LNCAP (cell line): ENCODE data around the gene VGLL4.

Experiments used
- TF ChIP-seq, protein P1 (sequence below): fragments of 450-650 bp; IDR thresholded peaks from 2 replicates; pipeline ENCODE4 v1.5.1; 2017; ENCODE audit warnings: mild to moderate bottlenecking

VGLL4 gene

DNA sequence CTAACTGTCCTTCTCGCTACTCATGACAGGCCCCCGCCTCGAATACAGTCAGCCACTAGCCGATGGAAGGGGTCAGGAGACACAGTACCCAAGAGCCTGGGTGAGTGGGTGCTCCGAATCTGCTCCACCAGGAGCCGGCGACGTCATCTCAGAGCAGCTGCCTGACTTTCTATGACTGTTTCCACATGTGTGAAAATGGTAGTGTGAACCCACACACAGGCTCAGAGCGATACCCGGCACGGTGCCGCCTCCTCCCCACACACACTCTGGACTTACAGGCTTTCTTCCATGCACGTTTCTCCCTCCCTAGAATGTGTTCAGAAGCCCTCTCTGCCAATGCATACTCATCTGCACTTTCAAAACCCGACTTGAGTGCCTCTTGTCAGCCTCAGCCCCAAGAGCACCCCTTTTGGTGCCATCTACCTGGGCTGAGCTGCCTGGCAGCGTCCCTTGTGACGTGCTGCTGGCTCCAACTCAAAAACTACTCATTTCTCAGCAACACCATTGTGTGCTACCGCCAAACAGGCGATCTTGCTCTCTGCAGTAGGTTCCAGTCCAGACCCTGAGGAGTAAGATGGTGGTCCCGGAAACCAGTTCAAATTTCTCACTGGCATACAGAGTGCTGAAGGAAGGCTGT, 29.7 kb downstream of the VGLL4 start:
- TF ChIP-seq, protein P1, sequence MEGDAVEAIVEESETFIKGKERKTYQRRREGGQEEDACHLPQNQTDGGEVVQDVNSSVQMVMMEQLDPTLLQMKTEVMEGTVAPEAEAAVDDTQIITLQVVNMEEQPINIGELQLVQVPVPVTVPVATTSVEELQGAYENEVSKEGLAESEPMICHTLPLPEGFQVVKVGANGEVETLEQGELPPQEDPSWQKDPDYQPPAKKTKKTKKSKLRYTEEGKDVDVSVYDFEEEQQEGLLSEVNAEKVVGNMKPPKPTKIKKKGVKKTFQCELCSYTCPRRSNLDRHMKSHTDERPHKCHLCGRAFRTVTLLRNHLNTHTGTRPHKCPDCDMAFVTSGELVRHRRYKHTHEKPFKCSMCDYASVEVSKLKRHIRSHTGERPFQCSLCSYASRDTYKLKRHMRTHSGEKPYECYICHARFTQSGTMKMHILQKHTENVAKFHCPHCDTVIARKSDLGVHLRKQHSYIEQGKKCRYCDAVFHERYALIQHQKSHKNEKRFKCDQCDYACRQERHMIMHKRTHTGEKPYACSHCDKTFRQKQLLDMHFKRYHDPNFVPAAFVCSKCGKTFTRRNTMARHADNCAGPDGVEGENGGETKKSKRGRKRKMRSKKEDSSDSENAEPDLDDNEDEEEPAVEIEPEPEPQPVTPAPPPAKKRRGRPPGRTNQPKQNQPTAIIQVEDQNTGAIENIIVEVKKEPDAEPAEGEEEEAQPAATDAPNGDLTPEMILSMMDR: no peak

DNA sequence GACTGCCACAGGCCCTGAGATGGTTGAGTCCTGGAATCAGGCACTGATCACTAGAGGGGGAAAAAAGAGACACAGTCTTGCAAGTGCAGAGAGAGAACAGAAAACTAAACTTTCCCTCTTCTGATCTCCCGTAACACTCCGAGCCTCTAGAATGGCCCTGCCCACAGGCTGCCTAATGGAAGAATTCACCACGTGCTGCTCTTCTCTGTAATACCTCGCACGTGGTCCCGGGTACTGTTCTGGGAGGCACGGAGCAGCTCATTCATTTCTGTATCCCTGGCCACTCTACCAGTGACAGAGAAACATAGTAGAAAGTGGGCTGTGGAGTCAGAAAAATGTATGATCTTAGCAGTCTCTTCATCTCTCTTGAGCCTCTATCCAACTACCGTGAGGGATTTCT, 30.4 kb downstream of the VGLL4 start:
- TF ChIP-seq, protein P1: no peak

DNA sequence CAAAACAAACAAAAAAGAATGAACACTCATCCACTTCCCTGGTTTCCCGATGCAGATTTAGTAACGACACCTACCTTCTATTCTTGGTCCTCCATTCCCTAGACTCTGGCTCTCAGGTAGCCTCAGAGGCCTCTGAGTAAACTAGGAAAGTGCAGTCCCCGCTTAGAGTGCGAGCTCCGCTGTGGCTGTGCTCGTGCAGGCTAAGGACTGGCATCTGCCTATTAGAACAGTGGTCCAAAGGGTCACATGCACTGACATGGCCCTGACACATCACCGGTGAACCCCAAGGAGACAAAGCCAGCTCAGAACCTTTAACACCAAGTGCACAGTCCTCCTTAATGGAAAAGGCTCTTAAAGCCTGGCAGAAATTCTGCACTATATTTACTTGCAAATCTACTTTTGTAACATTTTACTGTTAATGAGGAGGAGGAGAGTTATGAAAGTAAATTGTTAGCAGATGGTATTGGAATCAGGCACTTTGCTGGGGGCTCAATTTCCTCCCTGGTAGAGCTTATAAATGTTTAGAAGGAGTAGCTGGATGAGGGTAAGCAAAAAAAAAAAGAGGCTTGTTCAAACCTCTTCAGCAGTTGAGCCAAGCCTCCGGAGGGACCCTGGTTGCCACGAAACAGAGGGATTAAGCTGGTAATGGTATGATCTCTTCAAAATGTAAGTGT, 31.1 kb downstream of the VGLL4 start:
- TF ChIP-seq, protein P1: no peak

DNA sequence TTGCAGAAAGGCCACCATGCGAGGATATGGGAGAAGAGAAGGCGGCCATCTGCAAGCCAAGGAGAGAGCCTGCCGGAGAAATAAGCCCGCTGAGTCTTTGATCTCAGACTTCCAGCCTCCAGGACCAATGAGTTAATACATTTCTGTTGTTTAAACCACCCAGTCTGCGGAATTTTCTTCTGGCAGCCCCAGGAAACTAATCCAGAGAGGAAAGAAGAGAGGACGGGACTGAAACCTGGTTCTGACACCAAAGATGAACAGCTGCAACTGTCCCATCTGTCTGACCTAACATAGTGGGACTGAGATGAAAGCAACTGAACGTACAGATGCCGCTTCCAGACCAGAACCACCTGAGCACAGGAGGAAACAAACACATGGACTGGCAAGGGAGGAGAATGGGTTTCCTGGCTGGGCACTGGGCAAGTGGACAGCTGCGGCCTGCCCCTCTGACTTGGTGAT, 32.3 kb downstream of the VGLL4 start:
- TF ChIP-seq, protein P1: no peak

DNA sequence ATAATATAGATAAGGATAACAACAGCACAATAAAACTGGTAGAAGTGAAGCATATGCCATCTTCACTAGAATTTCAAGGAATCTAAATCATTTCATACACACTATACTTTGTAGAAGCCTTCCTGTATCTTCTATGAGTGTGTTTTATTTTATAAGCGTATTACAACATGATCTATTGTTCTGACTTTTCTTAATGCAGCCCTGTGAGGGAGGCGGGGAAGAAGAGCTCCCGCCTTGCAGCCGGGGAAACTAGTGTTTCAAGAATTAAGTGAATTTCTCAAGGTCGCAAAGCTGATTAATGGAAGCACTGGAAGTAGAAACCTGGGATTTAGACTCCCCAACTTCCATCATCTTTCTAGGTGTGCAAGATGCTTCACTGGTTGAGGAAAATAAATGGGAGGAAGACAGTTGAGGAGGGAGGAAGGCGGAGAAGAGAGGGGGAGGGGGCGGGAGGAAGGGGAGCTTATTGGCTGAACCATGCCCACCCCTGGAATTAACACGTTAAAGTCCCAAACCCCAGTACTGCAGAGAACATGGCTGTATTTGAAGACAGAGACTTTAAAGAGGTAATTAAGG, 32.9 kb downstream of the VGLL4 start:
- TF ChIP-seq, protein P1: no peak

DNA sequence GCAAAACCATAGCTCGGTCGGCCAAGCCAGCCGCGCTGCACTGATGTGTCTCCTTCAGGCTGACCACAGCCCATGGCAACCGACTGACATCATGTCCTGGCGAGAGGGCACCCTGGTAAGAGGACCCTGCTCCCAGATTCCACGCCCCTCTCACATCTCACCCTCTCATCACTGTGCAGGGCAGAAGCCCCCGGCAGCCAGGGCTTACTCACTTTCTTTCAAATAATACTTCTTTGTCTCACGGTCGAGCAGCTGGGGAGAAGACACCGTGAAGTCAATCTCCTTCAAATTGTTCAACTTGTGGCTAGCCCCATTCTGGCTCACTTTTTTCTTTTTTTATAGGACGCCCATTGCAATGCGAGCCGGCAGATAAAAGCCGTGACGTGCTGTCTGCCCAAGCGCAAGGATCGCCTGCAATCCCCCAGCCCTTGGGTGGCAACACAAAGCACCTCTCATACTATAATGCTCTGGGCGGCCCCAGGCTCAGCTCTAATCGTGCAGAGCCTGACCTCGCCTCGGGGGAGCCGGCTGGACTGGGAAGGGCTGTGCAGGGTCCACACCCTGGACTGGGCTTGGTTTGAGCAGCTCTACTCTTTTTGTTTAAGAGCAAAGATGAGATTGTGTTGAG, 33.6 kb downstream of the VGLL4 start:
- TF ChIP-seq, protein P1: no peak

DNA sequence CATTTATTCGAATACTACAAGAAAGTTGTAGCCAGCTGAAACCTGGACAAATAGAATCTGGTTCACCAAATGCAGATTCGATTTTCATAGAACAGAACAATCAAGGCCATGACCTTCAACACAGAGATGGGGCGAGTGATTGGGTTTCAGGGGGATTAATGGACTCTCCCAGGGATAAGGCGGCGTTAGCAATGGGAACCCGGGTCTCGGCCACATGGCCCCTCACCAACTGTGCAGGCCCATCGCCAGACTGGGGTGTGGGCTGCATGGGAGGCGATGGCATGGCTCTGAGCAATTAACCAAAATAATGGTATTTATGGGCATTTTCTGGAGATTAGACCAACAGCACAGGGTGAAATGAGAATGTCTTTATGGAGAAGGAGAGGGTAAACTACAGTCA, 34.2 kb downstream of the VGLL4 start:
- TF ChIP-seq, protein P1: no peak
